ENCODE measurements around the gene BABAM1. TPM values are rescaled to one million over a fixed set of nuclear protein-coding genes. Genes with fewer than 3 reads are reported as not detected.
A peak's percentile ranks its signal among the peaks of the same experiment; 100 is the strongest.

The BABAM1 gene
- total RNA-seq, 1 experiment from 2014 or later: 146 TPM

GRCh38 chr19:17244618-17245534 lies 22.4 kb upstream of the BABAM1 start:
- H3K9me3 Mint-ChIP-seq: no peaks in the 10 kb centered on the region
- ChIA-PET POLR2A (interaction anchor here (1.0 to 2.3 kb wide), 4 partner anchors 8 to 30 kb away, joined by 4 to 9 read pairs (median 8); partner anchors contain the start of gene USE1), CTCF (interaction anchor here (1.4 to 3.7 kb wide), 4 partner anchors 9 to 530 kb away, joined by 4 to 11 read pairs (median 7); no protein-coding TSS in a partner anchor)
- no peak for DNase-seq (ENCODE audit: low spot score)
- H3K4me1 Mint-ChIP-seq: peaks cover 57% of the 10 kb centered on the region
- peak overlapping the region; percentile 97 for H3K4me3 Mint-ChIP-seq
- ATAC-seq: no peak
- no peaks in the 10 kb centered on the region for H3K36me3 Mint-ChIP-seq
- H3K27ac Mint-ChIP-seq: peak overlapping the region; percentile 95
- H3K27me3 Mint-ChIP-seq (ENCODE audit: low read depth): no peaks in the 10 kb centered on the region
- no peak for TF ChIP-seq JUN (CRISPR knock-in tag; IDR thresholded peaks at IDR 0.05)
- no peak for TF ChIP-seq IRF2 (CRISPR knock-in tag; IDR thresholded peaks at IDR 0.05; ENCODE audit: borderline replicate concordance, low read depth)
- TF ChIP-seq FOXP1 (CRISPR knock-in tag; IDR thresholded peaks at IDR 0.05; ENCODE audit: borderline replicate concordance): peak; percentile 65; the same call in 1 of the 2 replicates
- no peak for TF ChIP-seq EMX1 (CRISPR knock-in tag; IDR thresholded peaks at IDR 0.05)
- TF ChIP-seq NR2C2 (CRISPR knock-in tag; IDR thresholded peaks at IDR 0.05): no peak
- no peak for TF ChIP-seq HMGA2 (CRISPR knock-in tag; IDR thresholded peaks at IDR 0.05)
- TF ChIP-seq ZNF423 (CRISPR knock-in tag; IDR thresholded peaks at IDR 0.05): no peak
- no peak for TF ChIP-seq MXD4 (CRISPR knock-in tag; IDR thresholded peaks at IDR 0.05; ENCODE audit: borderline replicate concordance)
- TF ChIP-seq ZMAT4 (CRISPR knock-in tag; IDR thresholded peaks at IDR 0.05): no peak
- no peak for TF ChIP-seq USF1 (CRISPR knock-in tag; IDR thresholded peaks at IDR 0.05)
- peak; percentile 77 for TF ChIP-seq TCF7 (CRISPR knock-in tag; IDR thresholded peaks at IDR 0.05; ENCODE audit: low read depth)
- TF ChIP-seq IRF1 (CRISPR knock-in tag; IDR thresholded peaks at IDR 0.05): 0 out of 2 replicates have a peak, but pooled peaks have one; percentile 34
- TF ChIP-seq GTF2I (CRISPR knock-in tag; conservative IDR thresholded peaks at IDR 0.05): peak; percentile 55; the same call in 1 of the 2 replicates
- TF ChIP-seq E2F4 (CRISPR knock-in tag; IDR thresholded peaks at IDR 0.05; ENCODE audit: borderline replicate concordance, low read depth): no peak; the same call in 1 of the 2 replicates
- no peak for TF ChIP-seq GABPB1 (CRISPR knock-in tag; IDR thresholded peaks at IDR 0.05)
- no peak for TF ChIP-seq PREB (CRISPR knock-in tag; IDR thresholded peaks at IDR 0.05; ENCODE audit: borderline replicate concordance)
- no peak for TF ChIP-seq HMGXB4 (CRISPR knock-in tag; IDR thresholded peaks at IDR 0.05)
- TF ChIP-seq, protein P1, sequence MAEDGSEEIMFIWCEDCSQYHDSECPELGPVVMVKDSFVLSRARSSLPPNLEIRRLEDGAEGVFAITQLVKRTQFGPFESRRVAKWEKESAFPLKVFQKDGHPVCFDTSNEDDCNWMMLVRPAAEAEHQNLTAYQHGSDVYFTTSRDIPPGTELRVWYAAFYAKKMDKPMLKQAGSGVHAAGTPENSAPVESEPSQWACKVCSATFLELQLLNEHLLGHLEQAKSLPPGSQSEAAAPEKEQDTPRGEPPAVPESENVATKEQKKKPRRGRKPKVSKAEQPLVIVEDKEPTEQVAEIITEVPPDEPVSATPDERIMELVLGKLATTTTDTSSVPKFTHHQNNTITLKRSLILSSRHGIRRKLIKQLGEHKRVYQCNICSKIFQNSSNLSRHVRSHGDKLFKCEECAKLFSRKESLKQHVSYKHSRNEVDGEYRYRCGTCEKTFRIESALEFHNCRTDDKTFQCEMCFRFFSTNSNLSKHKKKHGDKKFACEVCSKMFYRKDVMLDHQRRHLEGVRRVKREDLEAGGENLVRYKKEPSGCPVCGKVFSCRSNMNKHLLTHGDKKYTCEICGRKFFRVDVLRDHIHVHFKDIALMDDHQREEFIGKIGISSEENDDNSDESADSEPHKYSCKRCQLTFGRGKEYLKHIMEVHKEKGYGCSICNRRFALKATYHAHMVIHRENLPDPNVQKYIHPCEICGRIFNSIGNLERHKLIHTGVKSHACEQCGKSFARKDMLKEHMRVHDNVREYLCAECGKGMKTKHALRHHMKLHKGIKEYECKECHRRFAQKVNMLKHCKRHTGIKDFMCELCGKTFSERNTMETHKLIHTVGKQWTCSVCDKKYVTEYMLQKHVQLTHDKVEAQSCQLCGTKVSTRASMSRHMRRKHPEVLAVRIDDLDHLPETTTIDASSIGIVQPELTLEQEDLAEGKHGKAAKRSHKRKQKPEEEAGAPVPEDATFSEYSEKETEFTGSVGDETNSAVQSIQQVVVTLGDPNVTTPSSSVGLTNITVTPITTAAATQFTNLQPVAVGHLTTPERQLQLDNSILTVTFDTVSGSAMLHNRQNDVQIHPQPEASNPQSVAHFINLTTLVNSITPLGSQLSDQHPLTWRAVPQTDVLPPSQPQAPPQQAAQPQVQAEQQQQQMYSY (CRISPR knock-in tag; IDR thresholded peaks at IDR 0.05): no peak
- no peak for TF ChIP-seq ZNF416 (CRISPR knock-in tag; IDR thresholded peaks at IDR 0.05)
- 0 out of 2 replicates have a peak, but pooled peaks have one; percentile 20 for TF ChIP-seq FOXP4 (CRISPR knock-in tag; IDR thresholded peaks at IDR 0.05)
- no peak for TF ChIP-seq SMAD3 (CRISPR knock-in tag; IDR thresholded peaks at IDR 0.05; ENCODE audit: borderline replicate concordance)
- TF ChIP-seq ZBTB43 (CRISPR knock-in tag; IDR thresholded peaks at IDR 0.05): no peak
- TF ChIP-seq ZNF138 (CRISPR knock-in tag; conservative IDR thresholded peaks at IDR 0.05): no peak

Data from WTC11 (cell line).